ENCODE data around the gene MON1B. TPM values are rescaled to one million over a fixed set of nuclear protein-coding genes. Genes with fewer than 3 reads are reported as not detected.

MON1B gene
- total and polyA plus RNA-seq, 2 of the 8 experiments (the other 6 are each of a cell fraction or from before 2014, with no cell fraction given), result 20.0 to 45.9 TPM

GRCh38 chr16:77225182-77225581 is 34.2 kb downstream of the MON1B start (continued):
- no peak for TF ChIP-seq RAD21 (IDR thresholded peaks at IDR 0.05 in 1 of 2, conservative IDR thresholded peaks at IDR 0.05 in 1 of 2; ENCODE audit: low read depth in 2 of 2, low read length in 2 of 2)
- no peak for TF ChIP-seq KDM5A (IDR thresholded peaks at IDR 0.05; ENCODE audit: low read length)
- TF ChIP-seq JUND (IDR thresholded peaks at IDR 0.05; ENCODE audit: low read length), result no peak
- TF ChIP-seq TEAD4 (IDR thresholded peaks at IDR 0.05; ENCODE audit: low read depth, low read length), result no peak
- TF ChIP-seq SP1 (IDR thresholded peaks at IDR 0.05; ENCODE audit: low read depth, low read length), result no peak
- TF ChIP-seq TAF7 (optimal IDR thresholded peaks at IDR 0.05; ENCODE audit: borderline replicate concordance, low read depth, low read length), result no peak
- TF ChIP-seq KDM1A (IDR thresholded peaks at IDR 0.05; ENCODE audit: borderline replicate concordance, low read length), result no peak
- no peak for TF ChIP-seq SUZ12 (IDR thresholded peaks at IDR 0.05; ENCODE audit: low read length)
- TF ChIP-seq EGR1 (IDR thresholded peaks at IDR 0.05; ENCODE audit: borderline replicate concordance, low read depth, low read length), result no peak
